Measurements from ENCODE around the gene SPAG5. TPM values are rescaled to one million over a fixed set of nuclear protein-coding genes. Genes with fewer than 3 reads are reported as not detected.

SPAG5 gene
- total RNA-seq, 1 donor from 2014 or later: 3.2 TPM

DNA sequence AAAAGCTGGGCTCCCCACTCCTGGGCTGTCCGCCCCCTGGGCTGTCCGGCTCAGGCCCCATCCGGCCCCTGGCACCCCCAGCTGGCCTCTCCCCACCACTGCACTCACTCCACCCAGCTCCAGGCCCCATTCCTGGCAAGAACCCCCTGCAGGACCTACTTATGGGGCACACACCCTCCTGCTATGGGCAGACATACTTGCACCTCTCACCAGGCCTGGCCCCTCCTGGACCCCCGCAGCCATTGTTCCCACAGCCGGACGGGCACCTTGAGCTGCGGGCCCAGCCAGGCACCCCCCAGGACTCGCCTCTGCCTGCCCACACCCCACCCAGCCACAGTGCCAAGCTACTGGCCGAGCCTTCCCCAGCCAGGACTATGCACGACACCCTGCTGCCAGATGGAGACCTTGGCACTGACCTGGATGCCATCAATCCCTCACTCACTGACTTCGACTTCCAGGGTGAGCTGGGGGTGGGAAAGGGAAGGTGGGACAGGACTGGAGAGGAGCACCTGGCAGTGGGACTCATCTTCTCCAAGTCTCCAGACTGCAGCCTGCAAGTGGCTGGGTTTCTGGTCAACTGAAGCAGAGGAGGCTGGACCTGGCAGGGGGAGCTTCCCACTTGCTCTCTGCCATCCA is 64.0 kb downstream of the SPAG5 start:
- intact Hi-C loops (cut with DNase I): no loop called here
- no peaks in the 10 kb centered on the region for H3K4me1 ChIP-seq
- no peak overlapping the region for H3K27ac ChIP-seq
- no peak for DNase-seq
- no peak overlapping the region for H3K4me3 ChIP-seq
- no peak for ATAC-seq
- no peaks in the 10 kb centered on the region for H3K9me3 ChIP-seq
- no peaks in the 10 kb centered on the region for H3K27me3 ChIP-seq
- H3K36me3 ChIP-seq: no peaks in the 10 kb centered on the region
- TF ChIP-seq CTCF (IDR thresholded peaks at IDR 0.05): no peak

DNA sequence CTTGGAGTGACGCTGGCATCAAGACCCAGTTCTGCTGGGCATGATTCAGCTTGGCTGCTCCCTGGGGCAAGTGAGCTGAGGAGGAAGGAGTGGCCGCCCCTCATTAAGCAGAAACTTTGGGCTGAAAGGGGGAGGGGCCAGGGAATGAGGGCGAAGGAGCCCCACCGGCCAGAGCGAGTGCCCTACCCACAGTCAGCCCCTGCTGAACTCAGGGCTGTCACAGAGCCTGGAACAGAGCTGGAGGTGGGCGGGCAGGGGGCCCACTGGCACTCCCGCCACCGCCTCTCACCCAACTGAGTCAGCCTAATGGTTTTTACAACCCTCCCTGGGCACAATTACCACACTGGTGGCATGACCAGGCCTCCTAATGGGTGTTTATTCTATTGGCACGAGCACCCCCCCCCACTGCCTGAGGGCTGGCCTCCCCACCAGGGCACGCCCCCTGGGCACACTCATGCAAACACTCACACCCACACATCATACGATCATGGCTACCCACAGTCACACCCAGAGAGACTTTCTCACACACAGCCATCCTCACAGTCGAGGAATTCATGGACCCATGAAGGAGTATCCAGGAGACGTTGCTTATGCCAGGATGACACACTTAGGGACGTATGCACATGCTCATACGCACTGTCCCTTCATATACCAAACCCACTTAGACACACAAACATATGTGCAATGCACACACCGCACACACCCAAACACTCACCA is 65.6 kb downstream of the SPAG5 start:
- no peak for TF ChIP-seq CTCF (IDR thresholded peaks at IDR 0.05)
- Histone ChIP-seq H3K36me3 (no peaks in the 10 kb centered on the region), H3K9me3 (no peaks in the 10 kb centered on the region), H3K27ac (no peak overlapping the region), H3K4me1 (no peaks in the 10 kb centered on the region), H3K4me3 (no peak overlapping the region), H3K27me3 (no peaks in the 10 kb centered on the region)
- intact Hi-C loops (cut with DNase I): no loop called here
- ATAC-seq (no peak), DNase-seq (no peak)

- ATAC-seq: no peak
- H3K4me3 ChIP-seq: no peak overlapping the region
- H3K27ac ChIP-seq: no peak overlapping the region
- H3K27me3 ChIP-seq: no peaks in the 10 kb centered on the region
- no peak for DNase-seq
- no peaks in the 10 kb centered on the region for H3K9me3 ChIP-seq
- no peak for TF ChIP-seq CTCF (IDR thresholded peaks at IDR 0.05)
- intact Hi-C loops (cut with DNase I): no loop called here
- H3K4me1 ChIP-seq: no peaks in the 10 kb centered on the region
- no peaks in the 10 kb centered on the region for H3K36me3 ChIP-seq
Measured at GRCh38 chr17:28532050-28532960, 66.5 kb downstream of the SPAG5 start.

DNA sequence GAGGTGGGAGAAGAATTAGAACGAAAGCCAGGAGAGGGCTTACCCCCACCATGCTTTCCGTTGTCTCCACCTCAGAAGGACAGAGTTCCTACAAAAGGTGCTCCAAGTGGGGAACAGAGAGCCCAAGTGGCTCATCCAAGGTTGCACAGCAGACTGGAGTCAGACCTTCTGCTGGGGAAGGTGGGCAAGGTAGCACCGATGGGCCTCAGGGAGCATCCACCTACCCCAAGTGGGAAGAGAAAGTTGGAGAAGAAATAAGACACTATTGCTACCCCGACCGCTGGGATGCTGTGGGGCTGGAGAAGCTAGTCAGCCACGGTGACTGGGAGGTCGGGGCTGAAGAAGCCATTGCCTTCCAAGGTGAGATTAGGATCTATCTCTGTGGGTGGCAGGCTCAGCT is 67.9 kb downstream of the SPAG5 start:
- DNase-seq (no peak), ATAC-seq (no peak)
- no peaks in the 10 kb centered on the region for H3K9me3 ChIP-seq
- H3K27me3 ChIP-seq: no peaks in the 10 kb centered on the region
- H3K4me3 ChIP-seq: no peak overlapping the region
- no peaks in the 10 kb centered on the region for H3K36me3 ChIP-seq
- H3K4me1 ChIP-seq: no peaks in the 10 kb centered on the region
- H3K27ac ChIP-seq: no peak overlapping the region
- no peak for TF ChIP-seq CTCF (IDR thresholded peaks at IDR 0.05)
- intact Hi-C loops (cut with DNase I): no loop called here

- Histone ChIP-seq H3K36me3 (no peaks in the 10 kb centered on the region), H3K27ac (no peak overlapping the region), H3K4me1 (no peaks in the 10 kb centered on the region), H3K9me3 (no peaks in the 10 kb centered on the region), H3K27me3 (no peaks in the 10 kb centered on the region), H3K4me3 (no peak overlapping the region)
- intact Hi-C loops (cut with DNase I): no loop called here
- no peak for TF ChIP-seq CTCF (IDR thresholded peaks at IDR 0.05)
- no peak for ATAC-seq
- no peak for DNase-seq
Measured at GRCh38 chr17:28530250-28530649, 68.6 kb downstream of the SPAG5 start.

Measured in upper lobe of right lung (tissue), 1 donor.